Endothelial cell of umbilical vein (primary cell): ENCODE measurements around the gene CCDC3. TPM values are rescaled to one million over a fixed set of nuclear protein-coding genes. Genes with fewer than 3 reads are reported as not detected.

Experiments
- BruUV-seq: library from RNA; stranded (reverse); fragments of 400-500 nt; replicated peaks from 2 replicates; lab custom pipeline; 2021; lab: Mats Ljungman, UMichigan
- CTCF ChIA-PET: fragments of 300-600, 350-600 bp; sonication (Branson Sonifier 250); formaldehyde crosslinking; loops from one replicate; lab custom pipeline; 2021; ENCODE audit warnings: antibody characterized with exemption, inconsistent platforms; lab: Charles Lee
- POLR2A ChIA-PET: fragments of 300-600, 350-600 bp; sonication (Branson Sonifier 250); formaldehyde crosslinking; loops from one replicate; lab custom pipeline; 2021; ENCODE audit warnings: antibody characterized with exemption, inconsistent platforms; lab: Charles Lee
- DNase-seq: peaks from one replicate; pipeline ENCODE4 v3.0.0-alpha.2; 2011; ENCODE audit warnings: low read depth, low spot score
- FAIRE-seq: peaks from 2 replicates; lab custom pipeline; 2011; peaks lifted over from hg19 to GRCh38; lab: Jason Lieb, UNC
- H2AFZ ChIP-seq: 2 replicates; pipeline ENCODE4 v1.6.0; 2012; ENCODE audit warnings: low read depth, low read length, control low read depth, inconsistent platforms
- H3K27ac ChIP-seq: 2 replicates; pipeline ENCODE4 v1.5.1; 2011; ENCODE audit warnings: low read depth, mild to moderate bottlenecking, control low read depth, low read length, moderate library complexity; ENCODE audit not compliant: insufficient read depth
- H3K27me3 ChIP-seq, 2 experiments: 2 replicates each; pipeline versions ENCODE4 v1.6.0 to v1.6.1; 2011; ENCODE audit warnings: low read length in 2 of 2, mixed read lengths in 1 of 2; ENCODE audit not compliant: control insufficient read depth in 2 of 2, insufficient read depth in 2 of 2
- H3K36me3 ChIP-seq, 2 experiments: 2 replicates in 1 of 2; 3 replicates in 1 of 2; pipeline ENCODE4 v1.5.1; 2011; ENCODE audit warnings: low read length in 2 of 2, mild to moderate bottlenecking in 1 of 2, moderate library complexity in 1 of 2; ENCODE audit not compliant: control insufficient read depth in 2 of 2, insufficient read depth in 2 of 2; ENCODE audit errors: extremely low read depth in 1 of 2
- H3K4me1 ChIP-seq: 3 replicates; pipeline ENCODE4 v1.5.1; 2011; ENCODE audit warnings: mild to moderate bottlenecking, low read length; ENCODE audit not compliant: control insufficient read depth, insufficient read depth; ENCODE audit errors: extremely low read depth
- H3K4me2 ChIP-seq: 2 replicates; pipeline ENCODE4 v1.6.1; 2011; ENCODE audit warnings: low read length, control low read depth, mixed read lengths; ENCODE audit not compliant: insufficient read depth
- H3K4me3 ChIP-seq, 3 experiments: fragments of 200-600 bp in 1 of 3; sonication (generic), shearing (Covaris generic) in 1 of 3; replicated peaks in 1 of 3; 2 replicates each; pipeline ENCODE4 v1.5.1; 2011 to 2016; ENCODE audit warnings: control low read depth in 3 of 3, low read length in 3 of 3, mild to moderate bottlenecking in 2 of 3, inconsistent platforms in 1 of 3, low read depth in 1 of 3, moderate library complexity in 1 of 3; ENCODE audit not compliant: insufficient read depth in 1 of 3
- H3K79me2 ChIP-seq: 2 replicates; pipeline ENCODE4 v1.6.0; 2012; ENCODE audit warnings: low read length, inconsistent platforms; ENCODE audit not compliant: control insufficient read depth, insufficient read depth
- H3K9ac ChIP-seq: replicated peaks from 2 replicates; pipeline ENCODE3; 2011; ENCODE audit warnings: low read length, control low read depth; ENCODE audit not compliant: insufficient read depth; ENCODE audit errors: extremely low read depth
- H3K9me1 ChIP-seq: replicated peaks from 3 replicates; pipeline ENCODE4 v1.6.0; 2011; ENCODE audit warnings: mild to moderate bottlenecking, low read length; ENCODE audit not compliant: control insufficient read depth, insufficient read depth; ENCODE audit errors: extremely low read depth
- H3K9me3 ChIP-seq: replicated peaks from 2 replicates; pipeline ENCODE4 v1.5.1; 2012; ENCODE audit warnings: low read length, inconsistent platforms; ENCODE audit not compliant: control insufficient read depth, insufficient read depth
- H4K20me1 ChIP-seq: replicated peaks from 2 replicates; pipeline ENCODE3; 2011; ENCODE audit warnings: mild to moderate bottlenecking, low read length; ENCODE audit not compliant: control insufficient read depth, insufficient read depth; ENCODE audit errors: extremely low read depth
- EZH2 ChIP-seq: IDR thresholded peaks from 2 replicates; pipeline ENCODE4 v1.6.1; 2012; ENCODE audit warnings: borderline replicate concordance, low read depth, mild to moderate bottlenecking, moderate library complexity, low read length, inconsistent platforms; ENCODE audit not compliant: severe bottlenecking
- FOS ChIP-seq: IDR thresholded peaks from 2 replicates; pipeline ENCODE4 v1.6.1; 2011; ENCODE audit warnings: mild to moderate bottlenecking, low read length, moderate library complexity, borderline replicate concordance; ENCODE audit not compliant: insufficient read depth
- GATA2 ChIP-seq: IDR thresholded peaks from 2 replicates; pipeline ENCODE4 v1.7.0; 2011; ENCODE audit warnings: low read depth, mild to moderate bottlenecking, moderate library complexity, mixed read lengths, low read length; ENCODE audit not compliant: insufficient read length, insufficient read depth
- JUN ChIP-seq: IDR thresholded peaks from 2 replicates; pipeline ENCODE4 v1.6.1; 2011; ENCODE audit warnings: borderline replicate concordance, low read depth; ENCODE audit not compliant: insufficient read length, insufficient read depth
- MYC ChIP-seq: IDR thresholded peaks from one replicate; pipeline ENCODE4 v1.6.1; 2011; ENCODE audit warnings: mild to moderate bottlenecking, low read depth, low read length
- POLR2A ChIP-seq: IDR thresholded peaks from 2 replicates; pipeline ENCODE4 v1.6.1; 2012; ENCODE audit warnings: low read depth, mild to moderate bottlenecking, control low read depth, low read length
- POLR2AphosphoS5 ChIP-seq: IDR thresholded peaks from 2 replicates; pipeline ENCODE4 v1.6.1; 2012; ENCODE audit warnings: low read depth, mild to moderate bottlenecking, control low read depth, low read length, moderate library complexity; ENCODE audit not compliant: insufficient read depth
- dilution Hi-C: fragments of 300-500 bp; cut with MboI; formaldehyde crosslinking; loops from one replicate; pipeline ENCODE4 v1.15.0; 2019; ENCODE audit warnings: low sequenced_read_pairs; ENCODE audit not compliant: extremely low pct_ligation_motif_present
- intact Hi-C: fragments of 100-400 bp; cut with micrococcal nuclease; formaldehyde crosslinking; loops from one replicate; pipeline ENCODE4 v1.10.0; 2022
- polyA plus RNA-seq, 4 experiments: library from polyadenylated mRNA; depleted of rRNA in 3 of 4; stranded (reverse) in 3 of 4; unstranded in 1 of 4; fragments of >200 nt; gene quantifications; 2 replicates each; pipeline versions ENCODE4 v1.2.1 to v1.2.3, GENCODE V29; 2011 to 2012; ENCODE audit warnings: missing spikeins in 1 of 4
- total RNA-seq: library from RNA; stranded (reverse); gene quantifications from 2 replicates; pipeline ENCODE4 v1.2.3, GENCODE V29; 2021
- TF ChIP-seq, protein P1 (sequence below): IDR thresholded peaks from 2 replicates; pipeline ENCODE4 v1.6.1; 2011; ENCODE audit not compliant: insufficient read depth, insufficient read length
- TF ChIP-seq, protein P2 (sequence below), 2 donors: IDR thresholded peaks; 1 replicate in 1 of 2; 2 replicates in 1 of 2; pipeline ENCODE4 v1.5.1; 2011; ENCODE audit warnings: low read length in 2 of 2, mild to moderate bottlenecking in 2 of 2, moderate library complexity in 2 of 2, control low read depth in 1 of 2, inconsistent platforms in 1 of 2, low read depth in 1 of 2; ENCODE audit not compliant: insufficient read depth in 1 of 2; ENCODE audit errors: extremely low read depth in 1 of 2

Gene CCDC3
- total and polyA plus RNA-seq, 2 donors (not counting 3 experiments of a cell fraction or from before 2014, with no cell fraction given) = 0.90 to 1.4 TPM

- H3K4me3 ChIP-seq = no peak overlapping the region
- intact Hi-C loops (no loop called here), dilution Hi-C loops (no loop called here)
- H3K4me2 ChIP-seq = no peak overlapping the region
- H2AFZ ChIP-seq = no peak overlapping the region
- no peak for DNase-seq
- H3K79me2 ChIP-seq = no peaks in the 10 kb centered on the region
- H3K4me1 ChIP-seq = peaks cover 11% of the 10 kb centered on the region
- H3K9me1 ChIP-seq = no peaks in the 10 kb centered on the region
- no peak for TF ChIP-seq FOS
- TF ChIP-seq MYC = no peak
- no peak for TF ChIP-seq GATA2
- no peak for TF ChIP-seq JUN
- TF ChIP-seq POLR2AphosphoS5 = no peak
- TF ChIP-seq, protein P1, sequence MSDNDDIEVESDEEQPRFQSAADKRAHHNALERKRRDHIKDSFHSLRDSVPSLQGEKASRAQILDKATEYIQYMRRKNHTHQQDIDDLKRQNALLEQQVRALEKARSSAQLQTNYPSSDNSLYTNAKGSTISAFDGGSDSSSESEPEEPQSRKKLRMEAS = no peak
- TF ChIP-seq EZH2 = no peak
- TF ChIP-seq, protein P2, sequence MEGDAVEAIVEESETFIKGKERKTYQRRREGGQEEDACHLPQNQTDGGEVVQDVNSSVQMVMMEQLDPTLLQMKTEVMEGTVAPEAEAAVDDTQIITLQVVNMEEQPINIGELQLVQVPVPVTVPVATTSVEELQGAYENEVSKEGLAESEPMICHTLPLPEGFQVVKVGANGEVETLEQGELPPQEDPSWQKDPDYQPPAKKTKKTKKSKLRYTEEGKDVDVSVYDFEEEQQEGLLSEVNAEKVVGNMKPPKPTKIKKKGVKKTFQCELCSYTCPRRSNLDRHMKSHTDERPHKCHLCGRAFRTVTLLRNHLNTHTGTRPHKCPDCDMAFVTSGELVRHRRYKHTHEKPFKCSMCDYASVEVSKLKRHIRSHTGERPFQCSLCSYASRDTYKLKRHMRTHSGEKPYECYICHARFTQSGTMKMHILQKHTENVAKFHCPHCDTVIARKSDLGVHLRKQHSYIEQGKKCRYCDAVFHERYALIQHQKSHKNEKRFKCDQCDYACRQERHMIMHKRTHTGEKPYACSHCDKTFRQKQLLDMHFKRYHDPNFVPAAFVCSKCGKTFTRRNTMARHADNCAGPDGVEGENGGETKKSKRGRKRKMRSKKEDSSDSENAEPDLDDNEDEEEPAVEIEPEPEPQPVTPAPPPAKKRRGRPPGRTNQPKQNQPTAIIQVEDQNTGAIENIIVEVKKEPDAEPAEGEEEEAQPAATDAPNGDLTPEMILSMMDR (IDR thresholded peaks at IDR 0.05; ENCODE audit: extremely low read depth in 1 of 2, insufficient read depth in 1 of 2, low read depth in 1 of 2, low read length in 2 of 2) = no peak
- TF ChIP-seq POLR2A = no peak
- no peak overlapping the region for H3K9ac ChIP-seq
- H4K20me1 ChIP-seq = no peaks in the 10 kb centered on the region
- ChIA-PET CTCF (no interaction called here), POLR2A (no interaction called here)
- FAIRE-seq = no peak
- no peak overlapping the region for H3K27ac ChIP-seq
- H3K27me3 ChIP-seq = peaks cover 0 to 2% of the 10 kb centered on the region in 2 experiments
- H3K36me3 ChIP-seq = no peaks in the 10 kb centered on the region
- no TSS peak for BruUV-seq
- peaks cover 3% of the 10 kb centered on the region for H3K9me3 ChIP-seq
Observed at GRCh38 chr10:13019280-13019679, 17.8 kb upstream of the CCDC3 start.
